ENCODE results near the gene GRK4. TPM values are rescaled to one million over a fixed set of nuclear protein-coding genes. Genes with fewer than 3 reads are reported as not detected.
"Not testable (repeated sequence)": the region's sequence is repeated elsewhere in the genome, so short reads cannot be mapped to it uniquely, and the experiment has no call there.

GRK4 gene
- total RNA-seq (10 to 100 TPM in 1 of 9 donors, 1 to 10 TPM in 8; 4.7 to 29.2 (median 7.7) TPM), polyA plus RNA-seq (10 to 100 TPM in 2 of 3 donors, 1 to 10 TPM in 1; 8.1 to 20.1 (median 10.2) TPM)
- long read RNA-seq, donor 1, transcript GRK4-204 (2 exons, 2,136 nt) = major isoform, 5 of 5 reads
- long read RNA-seq, donor 1, partial matches to known transcripts = 0 of 5 reads
- long read RNA-seq, donor 1, other reads (novel, unspliced or antisense) = 0 of 5 reads
- long read RNA-seq, donor 2, transcript GRK4-204 (2 exons, 2,136 nt) = major isoform, 5 of 5 reads
- long read RNA-seq, donor 2, partial matches to known transcripts = 0 of 5 reads
- long read RNA-seq, donor 2, other reads (novel, unspliced or antisense) = 0 of 5 reads
- long read RNA-seq, donor 3, transcript GRK4-204 (2 exons, 2,136 nt) = major isoform, 5 of 5 reads
- long read RNA-seq, donor 3, partial matches to known transcripts = 0 of 5 reads
- long read RNA-seq, donor 3, other reads (novel, unspliced or antisense) = 0 of 5 reads
- long read RNA-seq, donor 4, partial matches to known transcripts = 0 of 2 reads
- long read RNA-seq, donor 4, other reads (novel, unspliced or antisense) = 1 of 2 reads
- long read RNA-seq, donor 5, partial matches to known transcripts = 0 of 5 reads
- long read RNA-seq, donor 5, other reads (novel, unspliced or antisense) = 3 of 5 reads
- long read RNA-seq, donor 6, partial matches to known transcripts = 0 of 2 reads
- long read RNA-seq, donor 6, other reads (novel, unspliced or antisense) = 2 of 2 reads
- long read RNA-seq, donor 7, partial matches to known transcripts = 17 of 19 reads
- long read RNA-seq, donor 7, other reads (novel, unspliced or antisense) = 0 of 19 reads
- long read RNA-seq, donor 8, transcript GRK4-204 (2 exons, 2,136 nt) = major isoform, 7 of 7 reads
- long read RNA-seq, donor 8, partial matches to known transcripts = 0 of 7 reads
- long read RNA-seq, donor 8, other reads (novel, unspliced or antisense) = 0 of 7 reads
- long read RNA-seq, donor 9, partial matches to known transcripts = 0 of 1 reads
- long read RNA-seq, donor 9, other reads (novel, unspliced or antisense) = 0 of 1 reads
- long read RNA-seq, donor 10, partial matches to known transcripts = 0 of 2 reads
- long read RNA-seq, donor 10, other reads (novel, unspliced or antisense) = 0 of 2 reads

DNA sequence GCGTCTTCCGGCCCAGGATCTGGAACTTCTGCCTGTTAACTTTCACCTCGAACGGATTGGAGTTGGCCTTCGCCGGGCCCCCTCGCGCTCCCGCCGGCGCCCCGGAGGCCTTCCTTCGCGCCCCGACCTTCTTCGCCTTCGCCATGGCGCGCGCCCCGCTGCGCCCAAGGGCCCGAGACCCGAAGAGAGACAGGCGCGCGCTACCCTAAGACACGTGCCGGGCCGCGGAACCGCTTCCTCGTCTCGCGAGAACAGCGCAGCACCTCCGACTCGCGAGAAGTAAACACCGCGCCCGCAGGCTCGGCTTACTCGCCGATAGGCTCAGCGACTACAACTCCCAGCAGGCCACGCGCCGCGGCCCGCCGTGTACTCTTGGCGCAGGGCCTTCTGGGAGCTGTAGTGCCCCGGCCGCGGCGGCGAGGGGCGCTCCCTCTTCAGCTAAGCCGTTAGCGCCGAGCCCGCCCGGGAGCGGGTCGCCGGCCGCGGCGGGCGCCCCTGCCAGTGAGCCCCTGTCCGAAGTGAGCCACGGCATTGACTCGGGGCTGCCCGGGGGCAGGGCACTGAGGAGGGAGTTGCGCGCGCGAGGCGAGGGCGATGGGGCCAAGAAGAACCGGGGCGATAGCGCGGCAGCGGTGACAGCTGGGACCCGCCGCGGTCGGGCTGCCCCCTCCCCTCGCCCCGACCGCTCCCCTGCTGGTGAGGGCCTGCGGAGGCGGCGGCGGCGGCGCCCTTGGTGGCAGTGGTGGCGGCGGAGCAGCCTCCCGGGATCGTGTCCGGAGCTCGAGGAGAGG lies at the start of gene GRK4, which contains the start of gene NOP14:
TSS of gene GRK4 (plus strand) at position 397 of the 791 bp plus-strand sequence. CDS start 500 bp downstream, outside the sequence.
TSS of gene NOP14 (minus strand) at position 232 of the 791 bp plus-strand sequence. CDS start at position 145, 87 bp downstream.
- peak within 1 kb of the TSS; percentile 54 to 93 (median 71) for H3K4me3 ChIP-seq
- no peaks in the 10 kb centered on the region for H3K27me3 ChIP-seq
- intact Hi-C loops (cut with DNase I) = no loop called here
- no peaks in the 10 kb centered on the region for H3K36me3 ChIP-seq (replicated peaks in 1 of 2)
- TF ChIP-seq CTCF (IDR thresholded peaks at IDR 0.05) = peak in 3 of 6 experiments; percentile 11 to 36 (median 13)
- TF ChIP-seq POLR2A (IDR thresholded peaks at IDR 0.05) = peak; percentile 50 to 79
- H3K9me3 ChIP-seq (replicated peaks in 1 of 3) = no peaks in the 10 kb centered on the region
- WGBS, 4 donors = 0 to 1% (median 0%) methylated on average over 24 to 105 of the region's 105 CpGs
- peaks cover 12 to 25% of the 10 kb centered on the region in 2 donors for H3K4me1 ChIP-seq (replicated peaks in 1 of 2)
- peak within 1 kb of the TSS; percentile 83 to 95 (median 89) for H3K27ac ChIP-seq
- peak; percentile 98 to 99 (median 98) for DNase-seq

DNA sequence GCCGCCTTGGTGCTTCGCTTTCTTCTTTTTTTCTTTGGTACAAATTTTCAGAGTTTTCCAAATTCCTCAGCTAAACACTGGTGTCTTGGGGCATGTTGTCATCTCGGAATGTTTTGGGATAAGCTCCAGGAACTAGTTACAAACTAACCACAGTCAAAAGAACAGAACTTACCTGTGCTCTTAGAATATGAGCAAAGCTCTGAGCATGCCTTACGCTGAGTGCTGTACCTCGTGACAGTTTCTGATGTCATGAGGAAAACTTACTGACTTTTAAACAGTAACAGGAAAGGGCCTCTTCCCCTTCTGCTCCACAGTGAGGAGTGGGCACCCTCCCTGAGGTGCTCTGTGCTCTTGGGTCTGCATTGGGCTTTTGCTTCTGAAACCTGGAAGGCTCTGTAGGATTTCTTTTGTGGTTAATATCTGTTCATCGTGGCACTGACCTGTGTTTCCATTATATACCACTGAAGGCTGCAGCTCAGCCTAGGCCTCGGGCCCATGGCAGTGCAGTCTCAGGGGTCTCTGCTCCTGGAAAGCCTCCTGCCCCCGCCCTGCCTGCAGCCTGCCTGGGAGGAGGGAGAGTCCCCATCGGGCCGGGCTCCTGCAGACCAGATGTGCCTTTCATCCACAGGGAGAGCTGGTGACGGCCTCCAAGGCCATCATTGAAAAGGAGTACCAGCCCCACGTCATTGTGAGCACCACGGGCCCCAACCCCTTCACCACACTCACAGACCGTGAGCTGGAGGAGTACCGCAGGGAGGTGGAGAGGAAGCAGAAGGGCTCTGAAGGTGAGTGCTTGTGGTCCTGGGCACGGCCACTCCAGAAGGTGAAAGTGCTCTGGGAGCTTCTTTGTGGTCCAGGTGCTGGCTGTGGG lies 48.9 kb upstream of the GRK4 start:
- WGBS, 4 donors = 64 to 83% (median 74%) methylated on average over 8 to 16 of the region's 16 CpGs
- intact Hi-C loops (cut with DNase I) = no loop called here
- no peak overlapping the region for H3K27ac ChIP-seq
- DNase-seq = peak in 1 of 7 donors; percentile 45
- H3K4me1 ChIP-seq (replicated peaks in 1 of 2) = no peaks in the 10 kb centered on the region
- H3K4me3 ChIP-seq = no peak overlapping the region
- H3K27me3 ChIP-seq = no peaks in the 10 kb centered on the region
- H3K36me3 ChIP-seq (replicated peaks in 1 of 2) = peaks cover 0 to 69% of the 10 kb centered on the region in 2 donors
- no peak for TF ChIP-seq POLR2A (IDR thresholded peaks at IDR 0.05)
- TF ChIP-seq CTCF (IDR thresholded peaks at IDR 0.05) = no peak
- no peaks in the 10 kb centered on the region for H3K9me3 ChIP-seq (replicated peaks in 1 of 3)

DNA sequence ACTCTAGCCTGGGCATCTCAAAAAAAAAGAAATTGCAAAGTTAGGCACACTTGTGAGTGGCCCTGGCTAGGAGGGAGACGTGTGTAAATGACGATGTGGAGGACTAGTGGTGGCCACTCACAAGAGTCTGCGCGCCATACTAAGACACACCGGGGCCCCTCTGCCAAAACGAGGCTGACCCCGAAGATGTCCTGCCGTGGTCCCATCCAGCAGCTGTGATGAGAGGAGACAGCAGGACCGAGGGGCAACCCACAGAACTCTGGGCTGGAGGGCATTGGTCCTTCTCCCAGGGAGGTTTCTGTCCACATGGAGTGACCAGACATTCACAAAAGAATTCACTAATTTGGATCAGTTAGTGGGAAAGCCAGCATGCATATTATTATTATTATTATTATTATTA lies 47.6 kb upstream of the GRK4 start:
- peak in 1 of 7 donors; percentile 49 for DNase-seq
- H3K9me3 ChIP-seq (replicated peaks in 1 of 3) = no peaks in the 10 kb centered on the region
- intact Hi-C loops (cut with DNase I) = no loop called here
- H3K27me3 ChIP-seq = no peaks in the 10 kb centered on the region
- H3K27ac ChIP-seq = no peak overlapping the region
- no peaks in the 10 kb centered on the region for H3K4me1 ChIP-seq (replicated peaks in 1 of 2)
- H3K36me3 ChIP-seq (replicated peaks in 1 of 2) = peaks cover 0 to 59% of the 10 kb centered on the region in 2 donors
- TF ChIP-seq POLR2A (IDR thresholded peaks at IDR 0.05) (no peak), CTCF (IDR thresholded peaks at IDR 0.05) (no peak)
- no peak overlapping the region for H3K4me3 ChIP-seq
- 83 to 96% (median 90%) methylated on average over 4 to 9 of the region's 9 CpGs for WGBS, 4 donors

GRCh38 chr4:2916696-2917095 lies 46.7 kb upstream of the GRK4 start:
- H3K27ac ChIP-seq; H3K4me3 ChIP-seq; DNase-seq; H3K27me3 ChIP-seq; intact Hi-C loops (cut with DNase I); H3K9me3 ChIP-seq (replicated peaks in 1 of 3); H3K4me1 ChIP-seq (replicated peaks in 1 of 2): not testable (repeated sequence)
- peaks cover 0 to 54% of the 10 kb centered on the region in 2 donors for H3K36me3 ChIP-seq (replicated peaks in 1 of 2)
- WGBS, 4 donors = 96 to 100% (median 98%) methylated on average over 2 of the region's 2 CpGs

DNA sequence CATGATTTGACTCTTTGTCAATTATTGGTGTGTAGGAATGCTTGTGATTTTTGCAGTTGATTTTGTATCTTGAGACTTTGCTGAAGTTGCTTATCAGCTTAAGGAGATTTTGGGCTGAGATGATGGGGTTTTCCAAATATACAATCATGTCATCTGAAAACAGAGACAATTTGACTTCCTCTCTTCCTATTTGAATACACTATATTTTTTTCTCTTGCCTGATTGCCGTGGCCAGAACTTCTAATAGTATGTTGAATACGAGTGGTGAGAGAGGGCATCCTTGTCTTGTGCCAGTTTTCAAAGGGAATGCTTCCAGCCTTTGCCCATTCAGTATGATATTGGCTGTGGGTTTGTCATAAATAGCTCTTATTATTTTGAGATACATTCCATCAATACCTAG lies 45.1 kb upstream of the GRK4 start:
- H3K4me3 ChIP-seq; H3K27ac ChIP-seq; intact Hi-C loops (cut with DNase I); DNase-seq; H3K9me3 ChIP-seq (replicated peaks in 1 of 3); H3K4me1 ChIP-seq (replicated peaks in 1 of 2); H3K27me3 ChIP-seq: not testable (repeated sequence)
- peaks cover 0 to 48% of the 10 kb centered on the region in 2 donors for H3K36me3 ChIP-seq (replicated peaks in 1 of 2)
- 84 to 90% (median 87%) methylated on average over 2 of the region's 2 CpGs for WGBS, 4 donors

- DNase-seq = peak in 1 of 7 donors; percentile 28
- 94 to 98% (median 97%) methylated on average over 8 of the region's 8 CpGs for WGBS, 4 donors
- H3K9me3 ChIP-seq (replicated peaks in 1 of 3); H3K4me1 ChIP-seq (replicated peaks in 1 of 2); H3K4me3 ChIP-seq; H3K27me3 ChIP-seq; H3K27ac ChIP-seq; intact Hi-C loops (cut with DNase I): not testable (repeated sequence)
- peaks cover 0 to 48% of the 10 kb centered on the region in 2 donors for H3K36me3 ChIP-seq (replicated peaks in 1 of 2)
These were observed 44.7 kb upstream of the GRK4 start for GRCh38 chr4:2918714-2919113.
